CD4-positive, alpha-beta T cell (primary cell): ENCODE results near the gene KCNK15. TPM values are rescaled to one million over a fixed set of nuclear protein-coding genes. Genes with fewer than 3 reads are reported as not detected.

Source experiments
- ATAC-seq: fragments of 200-7000 bp; cut with Tn5 transposase; one replicate; pipeline ENCODE4 v1.10.0; 2022; ENCODE audit warnings: mild to moderate bottlenecking; ENCODE audit not compliant: poor library complexity
- CTCF ChIA-PET: fragments of 350-600 bp; sonication (Branson Sonifier 250); formaldehyde crosslinking; loops from one replicate; lab custom pipeline; 2021; ENCODE audit warnings: antibody characterized with exemption, inconsistent platforms; lab: Charles Lee
- POLR2A ChIA-PET: fragments of 350-600 bp; sonication (Branson Sonifier 250); formaldehyde crosslinking; loops from one replicate; lab custom pipeline; 2021; ENCODE audit warnings: antibody characterized with exemption, inconsistent platforms; lab: Charles Lee
- DNase-seq, 14 experiments: peaks; one replicate each; pipeline ENCODE4 v3.0.0-alpha.2; 2013 to 2020; ENCODE audit warnings: mixed read lengths in 2 of 14
- H3K27ac ChIP-seq, 2 donors: one replicate each; pipeline versions ENCODE4 v1.5.1 to v1.7.0; 2013; ENCODE audit warnings: low read length in 2 of 2, low read depth in 1 of 2, mild to moderate bottlenecking in 1 of 2
- H3K27me3 ChIP-seq, 2 experiments: 1 replicate in 1 of 2; 2 replicates in 1 of 2; pipeline versions ENCODE4 v1.6.1 to v1.7.0; 2013; ENCODE audit warnings: low read length in 2 of 2, control low read depth in 1 of 2, mild to moderate bottlenecking in 1 of 2, moderate library complexity in 1 of 2; ENCODE audit not compliant: insufficient read depth in 2 of 2, control insufficient read depth in 1 of 2
- H3K36me3 ChIP-seq: one replicate; pipeline ENCODE4 v1.6.1; 2013; ENCODE audit warnings: low read length, control low read depth; ENCODE audit not compliant: insufficient read depth
- H3K4me1 ChIP-seq: one replicate; pipeline ENCODE4 v1.6.1; 2013; ENCODE audit warnings: low read length, control low read depth; ENCODE audit not compliant: insufficient read depth
- H3K4me3 ChIP-seq: one replicate; pipeline ENCODE4 v1.5.1; 2013; ENCODE audit warnings: mild to moderate bottlenecking, low read length, moderate library complexity
- H3K9me3 ChIP-seq, 2 experiments: 1 replicate in 1 of 2; 2 replicates in 1 of 2; pipeline versions ENCODE4 v1.6.1 to v1.7.0; 2013; ENCODE audit warnings: low read length in 2 of 2, mild to moderate bottlenecking in 2 of 2, control low read depth in 1 of 2, moderate library complexity in 1 of 2; ENCODE audit not compliant: control insufficient read depth in 1 of 2, insufficient read depth in 1 of 2
- H3K27ac Mint-ChIP-seq: one replicate; pipeline ENCODE4 v1.8.0; 2020; ENCODE audit warnings: mixed read lengths
- H3K27me3 Mint-ChIP-seq: one replicate; pipeline ENCODE4 v1.8.0; 2021; ENCODE audit warnings: mixed read lengths
- H3K36me3 Mint-ChIP-seq: one replicate; pipeline ENCODE4 v1.8.0; 2021; ENCODE audit warnings: low read depth, mixed read lengths
- H3K4me1 Mint-ChIP-seq: one replicate; pipeline ENCODE4 v1.8.0; 2021; ENCODE audit warnings: low read depth, mixed read lengths
- H3K4me3 Mint-ChIP-seq: one replicate; pipeline ENCODE4 v1.8.0; 2020; ENCODE audit warnings: mild to moderate bottlenecking, mixed read lengths
- H3K9me3 Mint-ChIP-seq: one replicate; pipeline ENCODE4 v1.8.0; 2020; ENCODE audit warnings: mixed read lengths
- intact Hi-C, 2 experiments: fragments of 100-400 bp; cut with DNase I in 1 of 2; cut with micrococcal nuclease in 1 of 2; formaldehyde crosslinking; loops; one replicate each; pipeline versions ENCODE4 v1.15.1 to v1.9.0; 2023 to 2025; cut with DNase I, micrococcal nuclease
- total RNA-seq, 174 experiments: library from RNA in 2 of 174; stranded (reverse) in 2 of 174; gene quantifications; one replicate each; pipeline ENCODE4 v1.2.3 and lab custom pipeline; 2021 to 2026
- TF ChIP-seq, protein P1 (sequence below): fragments of 200-600 bp; IDR thresholded peaks from one replicate; pipeline ENCODE4 v1.8.0; 2022; ENCODE audit warnings: antibody characterized with exemption, mild to moderate bottlenecking

KCNK15 gene
- total RNA-seq, 2 experiments from 2014 or later = not detected

DNA sequence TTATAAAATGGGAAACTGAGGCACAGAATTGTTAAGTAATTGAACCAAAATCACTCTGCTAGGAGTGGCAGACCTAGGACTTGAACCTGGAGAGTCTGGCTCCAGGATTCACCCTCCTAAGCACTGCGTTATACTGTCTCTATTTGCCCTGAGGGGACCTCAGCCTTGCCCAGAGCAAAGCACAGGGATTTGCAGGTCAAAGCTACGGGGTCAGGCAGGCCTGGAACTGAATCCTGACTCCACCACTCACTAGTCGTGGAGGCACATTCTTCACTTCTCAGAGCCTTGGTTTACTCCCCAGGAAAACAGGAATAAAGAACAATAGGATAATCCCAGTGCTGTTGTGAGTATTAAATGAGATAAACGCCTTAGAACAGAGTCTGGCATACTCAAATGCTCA, 19.4 kb downstream of the KCNK15 start:
- H3K4me1 Mint-ChIP-seq = no peaks in the 10 kb centered on the region
- no peak for DNase-seq
- no peak overlapping the region for H3K4me3 Mint-ChIP-seq
- TF ChIP-seq, protein P1, sequence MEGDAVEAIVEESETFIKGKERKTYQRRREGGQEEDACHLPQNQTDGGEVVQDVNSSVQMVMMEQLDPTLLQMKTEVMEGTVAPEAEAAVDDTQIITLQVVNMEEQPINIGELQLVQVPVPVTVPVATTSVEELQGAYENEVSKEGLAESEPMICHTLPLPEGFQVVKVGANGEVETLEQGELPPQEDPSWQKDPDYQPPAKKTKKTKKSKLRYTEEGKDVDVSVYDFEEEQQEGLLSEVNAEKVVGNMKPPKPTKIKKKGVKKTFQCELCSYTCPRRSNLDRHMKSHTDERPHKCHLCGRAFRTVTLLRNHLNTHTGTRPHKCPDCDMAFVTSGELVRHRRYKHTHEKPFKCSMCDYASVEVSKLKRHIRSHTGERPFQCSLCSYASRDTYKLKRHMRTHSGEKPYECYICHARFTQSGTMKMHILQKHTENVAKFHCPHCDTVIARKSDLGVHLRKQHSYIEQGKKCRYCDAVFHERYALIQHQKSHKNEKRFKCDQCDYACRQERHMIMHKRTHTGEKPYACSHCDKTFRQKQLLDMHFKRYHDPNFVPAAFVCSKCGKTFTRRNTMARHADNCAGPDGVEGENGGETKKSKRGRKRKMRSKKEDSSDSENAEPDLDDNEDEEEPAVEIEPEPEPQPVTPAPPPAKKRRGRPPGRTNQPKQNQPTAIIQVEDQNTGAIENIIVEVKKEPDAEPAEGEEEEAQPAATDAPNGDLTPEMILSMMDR = no peak
- H3K27ac ChIP-seq = no peak overlapping the region
- H3K36me3 ChIP-seq = no peaks in the 10 kb centered on the region
- peaks cover 0 to 2% of the 10 kb centered on the region in 2 experiments for H3K27me3 ChIP-seq
- no peaks in the 10 kb centered on the region for H3K9me3 Mint-ChIP-seq
- no peak overlapping the region for H3K27ac Mint-ChIP-seq
- ChIA-PET CTCF (no interaction called here), POLR2A (no interaction called here)
- H3K4me3 ChIP-seq = no peak overlapping the region
- no peaks in the 10 kb centered on the region for H3K9me3 ChIP-seq
- no peaks in the 10 kb centered on the region for H3K36me3 Mint-ChIP-seq
- peaks cover 13% of the 10 kb centered on the region for H3K27me3 Mint-ChIP-seq
- H3K4me1 ChIP-seq = no peaks in the 10 kb centered on the region
- no peak for ATAC-seq
- intact Hi-C loops = no loop called here

GRCh38 chr20:44765701-44766347, 20.2 kb downstream of the KCNK15 start:
- DNase-seq = no peak
- no peaks in the 10 kb centered on the region for H3K36me3 ChIP-seq
- intact Hi-C loops = no loop called here
- no peaks in the 10 kb centered on the region for H3K9me3 ChIP-seq
- H3K27me3 ChIP-seq = peaks cover 0 to 2% of the 10 kb centered on the region in 2 experiments
- Mint-ChIP-seq H3K27me3 (peaks cover 13% of the 10 kb centered on the region), H3K4me3 (no peak overlapping the region), H3K36me3 (no peaks in the 10 kb centered on the region), H3K4me1 (no peaks in the 10 kb centered on the region), H3K27ac (no peak overlapping the region), H3K9me3 (no peaks in the 10 kb centered on the region)
- no peak overlapping the region for H3K4me3 ChIP-seq
- ATAC-seq = no peak
- POLR2A ChIA-PET = no interaction called here
- TF ChIP-seq, protein P1 = no peak
- no peak overlapping the region for H3K27ac ChIP-seq
- H3K4me1 ChIP-seq = no peaks in the 10 kb centered on the region
- CTCF ChIA-PET = no interaction called here

GRCh38 chr20:44768256-44768655, 22.6 kb downstream of the KCNK15 start:
- no peaks in the 10 kb centered on the region for H3K9me3 Mint-ChIP-seq
- Histone ChIP-seq H3K27ac (no peak overlapping the region), H3K4me1 (no peaks in the 10 kb centered on the region), H3K4me3 (no peak overlapping the region), H3K36me3 (no peaks in the 10 kb centered on the region), H3K9me3 (no peaks in the 10 kb centered on the region), H3K27me3 (peaks cover 0 to 2% of the 10 kb centered on the region in 2 experiments)
- H3K27me3 Mint-ChIP-seq = peaks cover 18% of the 10 kb centered on the region
- intact Hi-C loops = no loop called here
- H3K27ac Mint-ChIP-seq = no peak overlapping the region
- ATAC-seq (no peak), DNase-seq (no peak)
- no peaks in the 10 kb centered on the region for H3K36me3 Mint-ChIP-seq
- ChIA-PET CTCF (no interaction called here), POLR2A (no interaction called here)
- no peak overlapping the region for H3K4me3 Mint-ChIP-seq
- H3K4me1 Mint-ChIP-seq = no peaks in the 10 kb centered on the region
- TF ChIP-seq, protein P1 = no peak
